ENCODE data around the gene CCER1.

Gene CCER1

GRCh38 chr12:90999527-90999926 is 44.6 kb upstream of the CCER1 start:
- H3K27me3 ChIP-seq (ENCODE audit: low read depth, low read length): no peaks in the 10 kb centered on the region
- H2AFZ ChIP-seq (ENCODE audit: low read depth, low read length): no peak overlapping the region
- H3K27ac ChIP-seq (ENCODE audit: low read length): no peak overlapping the region
- no peaks in the 10 kb centered on the region for H3K9me3 ChIP-seq (ENCODE audit: insufficient read depth, low read length)
- no peak overlapping the region for H3K9ac ChIP-seq (ENCODE audit: low read length)
- TF ChIP-seq EZH2phosphoT487 (IDR thresholded peaks at IDR 0.05; ENCODE audit: low read depth): no peak
- no peak for TF ChIP-seq CTCF (IDR thresholded peaks at IDR 0.05; ENCODE audit: low read depth, low read length)
- H4K20me1 ChIP-seq (ENCODE audit: insufficient read depth, low read length): no peaks in the 10 kb centered on the region
- H3K4me3 ChIP-seq (ENCODE audit: low read length): no peak overlapping the region
- no peak overlapping the region for H3K4me2 ChIP-seq (ENCODE audit: low read length)
- no peaks in the 10 kb centered on the region for H3K79me2 ChIP-seq (ENCODE audit: low read length)
- H3K4me1 ChIP-seq (ENCODE audit: low read length): no peaks in the 10 kb centered on the region
- no peaks in the 10 kb centered on the region for H3K36me3 ChIP-seq (replicated peaks; ENCODE audit: low read depth, low read length)

DNA sequence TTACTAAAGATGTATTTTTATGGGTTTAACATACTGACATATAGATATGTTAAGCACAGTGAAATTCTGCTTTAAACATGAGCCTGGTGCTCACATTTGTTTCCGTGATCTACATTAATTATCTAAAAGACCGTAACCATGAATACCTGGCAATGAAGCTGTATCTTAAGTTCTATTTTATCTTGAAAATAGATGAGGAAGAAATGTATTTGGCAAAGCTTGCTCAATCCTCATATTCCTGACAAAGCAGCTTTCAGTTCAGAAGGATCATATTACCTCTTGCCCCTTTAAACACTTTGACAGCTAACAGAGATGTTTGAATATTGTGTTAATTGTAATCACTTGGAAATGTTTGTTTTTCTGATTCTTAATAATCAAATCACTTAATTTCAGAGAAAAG is 40.0 kb upstream of the CCER1 start:
- no peaks in the 10 kb centered on the region for H3K79me2 ChIP-seq (ENCODE audit: low read length)
- no peak overlapping the region for H2AFZ ChIP-seq (ENCODE audit: low read depth, low read length)
- no peaks in the 10 kb centered on the region for H3K9me3 ChIP-seq (ENCODE audit: insufficient read depth, low read length)
- peaks cover 4% of the 10 kb centered on the region; the same call in 1 of the 2 replicates for H3K4me1 ChIP-seq (ENCODE audit: low read length)
- no peaks in the 10 kb centered on the region for H3K36me3 ChIP-seq (replicated peaks; ENCODE audit: low read depth, low read length)
- no peaks in the 10 kb centered on the region for H3K27me3 ChIP-seq (ENCODE audit: low read depth, low read length)
- no peak for TF ChIP-seq CTCF (IDR thresholded peaks at IDR 0.05; ENCODE audit: low read depth, low read length)
- TF ChIP-seq EZH2phosphoT487 (IDR thresholded peaks at IDR 0.05; ENCODE audit: low read depth): no peak
- no peak overlapping the region for H3K9ac ChIP-seq (ENCODE audit: low read length)
- no peak overlapping the region for H3K4me2 ChIP-seq (ENCODE audit: low read length)
- no peak overlapping the region for H3K27ac ChIP-seq (ENCODE audit: low read length)
- H3K4me3 ChIP-seq (ENCODE audit: low read length): no peak overlapping the region
- no peaks in the 10 kb centered on the region for H4K20me1 ChIP-seq (ENCODE audit: insufficient read depth, low read length)

DNA sequence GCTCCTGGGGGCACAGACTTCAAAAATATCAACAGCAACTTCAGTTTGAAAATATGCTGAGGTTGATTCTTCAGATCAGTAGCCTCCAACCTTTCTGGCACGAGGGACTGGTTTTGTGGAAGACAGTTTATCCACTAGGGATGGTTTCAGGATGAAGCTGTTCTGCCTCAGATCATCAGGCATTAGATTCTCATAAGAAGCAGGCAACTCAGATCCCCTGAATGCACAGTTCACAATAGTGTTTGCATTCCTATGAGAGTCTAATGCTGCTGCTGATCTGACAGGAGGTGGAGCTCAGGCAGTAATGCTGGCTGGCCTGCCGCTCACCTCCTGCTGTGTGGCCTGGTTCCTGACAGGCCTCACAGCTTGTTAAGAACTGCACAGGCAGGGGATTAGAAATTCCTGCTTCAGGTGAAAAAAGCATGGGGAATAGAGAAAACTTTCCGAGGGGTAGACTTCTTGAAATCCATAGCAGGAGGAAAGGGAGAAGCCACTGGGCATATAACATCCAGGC is 37.0 kb upstream of the CCER1 start:
- no peak for TF ChIP-seq EZH2phosphoT487 (IDR thresholded peaks at IDR 0.05; ENCODE audit: low read depth)
- no peak for TF ChIP-seq CTCF (IDR thresholded peaks at IDR 0.05; ENCODE audit: low read depth, low read length)
- H4K20me1 ChIP-seq (ENCODE audit: insufficient read depth, low read length): no peaks in the 10 kb centered on the region
- H3K27me3 ChIP-seq (ENCODE audit: low read depth, low read length): no peaks in the 10 kb centered on the region

GRCh38 chr12:90990611-90991010 is 35.6 kb upstream of the CCER1 start:
- H3K79me2 ChIP-seq (ENCODE audit: low read length): no peaks in the 10 kb centered on the region
- 0 out of 2 replicates have a peak, but pooled peaks cover 6% of the 10 kb centered on the region for H3K9me3 ChIP-seq (ENCODE audit: insufficient read depth, low read length)
- H3K27ac ChIP-seq (ENCODE audit: low read length): no peak overlapping the region
- H3K27me3 ChIP-seq (ENCODE audit: low read depth, low read length): no peaks in the 10 kb centered on the region
- H3K4me2 ChIP-seq (ENCODE audit: low read length): no peak overlapping the region
- TF ChIP-seq EZH2phosphoT487 (IDR thresholded peaks at IDR 0.05; ENCODE audit: low read depth) (no peak), CTCF (IDR thresholded peaks at IDR 0.05; ENCODE audit: low read depth, low read length) (no peak)
- H3K9ac ChIP-seq (ENCODE audit: low read length): no peak overlapping the region
- no peak overlapping the region for H3K4me3 ChIP-seq (ENCODE audit: low read length)
- H4K20me1 ChIP-seq (ENCODE audit: insufficient read depth, low read length): no peaks in the 10 kb centered on the region
- H3K36me3 ChIP-seq (replicated peaks; ENCODE audit: low read depth, low read length): no peaks in the 10 kb centered on the region
- H3K4me1 ChIP-seq (ENCODE audit: low read length): peaks cover 4% of the 10 kb centered on the region; the same call in 1 of the 2 replicates
- H2AFZ ChIP-seq (ENCODE audit: low read depth, low read length): no peak overlapping the region

More for the DNA sequence above, 37.0 kb upstream of the CCER1 start:
- Histone ChIP-seq H3K79me2 (ENCODE audit: low read length) (no peaks in the 10 kb centered on the region), H3K4me1 (ENCODE audit: low read length) (peaks cover 4% of the 10 kb centered on the region; the same call in 1 of the 2 replicates), H3K4me2 (ENCODE audit: low read length) (no peak overlapping the region), H2AFZ (ENCODE audit: low read depth, low read length) (no peak overlapping the region), H3K4me3 (ENCODE audit: low read length) (no peak overlapping the region), H3K27ac (ENCODE audit: low read length) (no peak overlapping the region), H3K9me3 (ENCODE audit: insufficient read depth, low read length) (no peaks in the 10 kb centered on the region), H3K9ac (ENCODE audit: low read length) (no peak overlapping the region), H3K36me3 (replicated peaks; ENCODE audit: low read depth, low read length) (no peaks in the 10 kb centered on the region)
